ENCODE measurements around the gene USH1G. TPM values are rescaled to one million over a fixed set of nuclear protein-coding genes. Genes with fewer than 3 reads are reported as not detected.

The USH1G gene
- total and polyA plus RNA-seq, 2 of the 13 experiments (the other 11 are each of a cell fraction or from before 2014, with no cell fraction given): 0.04 TPM; not detected in 1

DNA sequence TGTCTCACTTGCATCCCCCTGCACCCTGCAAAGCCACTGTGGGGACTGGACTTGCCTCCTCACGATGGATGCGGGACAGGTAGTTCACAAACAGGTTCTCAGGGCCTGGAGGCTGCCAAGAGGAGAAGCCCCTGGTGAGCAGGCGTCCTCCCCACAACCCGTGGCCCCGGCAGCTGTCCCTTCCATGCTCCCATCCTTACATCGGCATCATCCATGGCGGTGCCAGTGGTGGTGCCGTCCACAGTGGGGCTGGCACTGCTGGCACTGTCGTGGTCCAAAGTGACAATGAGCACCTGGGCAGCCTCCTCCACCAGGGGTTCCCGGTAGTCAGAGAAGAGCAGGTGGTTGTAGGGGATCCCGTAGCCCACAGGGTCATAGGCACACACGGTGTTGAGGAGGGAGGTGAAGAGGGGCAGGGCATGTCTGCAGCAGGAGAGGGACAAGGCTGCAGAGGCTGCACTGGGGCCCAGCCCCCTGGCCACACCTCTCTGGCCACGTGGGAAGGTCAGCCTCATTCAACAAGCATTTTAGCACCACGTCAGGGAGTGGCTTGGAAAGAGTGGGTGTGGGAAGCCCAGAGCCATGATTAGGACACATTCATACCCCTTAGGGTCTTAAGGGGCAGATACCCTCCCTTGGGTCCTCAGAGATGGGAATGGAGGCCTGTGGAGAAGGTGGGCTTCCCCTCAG is 36.9 kb upstream of the USH1G start (continued):
- TF ChIP-seq ZNF101 (CRISPR knock-in tag; IDR thresholded peaks at IDR 0.05; ENCODE audit: borderline replicate concordance, low read depth) (0 out of 2 replicates have a peak, but pooled peaks have one; percentile 1), EED (CRISPR knock-in tag; IDR thresholded peaks at IDR 0.05) (peak; percentile 33; the same call in 1 of the 2 replicates)
- TF ChIP-seq, protein P1, sequence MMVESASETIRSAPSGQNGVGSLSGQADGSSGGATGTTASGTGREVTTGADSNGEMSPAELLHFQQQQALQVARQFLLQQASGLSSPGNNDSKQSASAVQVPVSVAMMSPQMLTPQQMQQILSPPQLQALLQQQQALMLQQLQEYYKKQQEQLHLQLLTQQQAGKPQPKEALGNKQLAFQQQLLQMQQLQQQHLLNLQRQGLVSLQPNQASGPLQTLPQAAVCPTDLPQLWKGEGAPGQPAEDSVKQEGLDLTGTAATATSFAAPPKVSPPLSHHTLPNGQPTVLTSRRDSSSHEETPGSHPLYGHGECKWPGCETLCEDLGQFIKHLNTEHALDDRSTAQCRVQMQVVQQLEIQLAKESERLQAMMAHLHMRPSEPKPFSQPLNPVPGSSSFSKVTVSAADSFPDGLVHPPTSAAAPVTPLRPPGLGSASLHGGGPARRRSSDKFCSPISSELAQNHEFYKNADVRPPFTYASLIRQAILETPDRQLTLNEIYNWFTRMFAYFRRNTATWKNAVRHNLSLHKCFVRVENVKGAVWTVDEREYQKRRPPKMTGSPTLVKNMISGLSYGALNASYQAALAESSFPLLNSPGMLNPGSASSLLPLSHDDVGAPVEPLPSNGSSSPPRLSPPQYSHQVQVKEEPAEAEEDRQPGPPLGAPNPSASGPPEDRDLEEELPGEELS (CRISPR knock-in tag; IDR thresholded peaks at IDR 0.05): no peak
- TF ChIP-seq, protein P2, sequence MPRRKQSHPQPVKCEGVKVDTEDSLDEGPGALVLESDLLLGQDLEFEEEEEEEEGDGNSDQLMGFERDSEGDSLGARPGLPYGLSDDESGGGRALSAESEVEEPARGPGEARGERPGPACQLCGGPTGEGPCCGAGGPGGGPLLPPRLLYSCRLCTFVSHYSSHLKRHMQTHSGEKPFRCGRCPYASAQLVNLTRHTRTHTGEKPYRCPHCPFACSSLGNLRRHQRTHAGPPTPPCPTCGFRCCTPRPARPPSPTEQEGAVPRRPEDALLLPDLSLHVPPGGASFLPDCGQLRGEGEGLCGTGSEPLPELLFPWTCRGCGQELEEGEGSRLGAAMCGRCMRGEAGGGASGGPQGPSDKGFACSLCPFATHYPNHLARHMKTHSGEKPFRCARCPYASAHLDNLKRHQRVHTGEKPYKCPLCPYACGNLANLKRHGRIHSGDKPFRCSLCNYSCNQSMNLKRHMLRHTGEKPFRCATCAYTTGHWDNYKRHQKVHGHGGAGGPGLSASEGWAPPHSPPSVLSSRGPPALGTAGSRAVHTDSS (CRISPR knock-in tag; conservative IDR thresholded peaks at IDR 0.05): no peak

DNA sequence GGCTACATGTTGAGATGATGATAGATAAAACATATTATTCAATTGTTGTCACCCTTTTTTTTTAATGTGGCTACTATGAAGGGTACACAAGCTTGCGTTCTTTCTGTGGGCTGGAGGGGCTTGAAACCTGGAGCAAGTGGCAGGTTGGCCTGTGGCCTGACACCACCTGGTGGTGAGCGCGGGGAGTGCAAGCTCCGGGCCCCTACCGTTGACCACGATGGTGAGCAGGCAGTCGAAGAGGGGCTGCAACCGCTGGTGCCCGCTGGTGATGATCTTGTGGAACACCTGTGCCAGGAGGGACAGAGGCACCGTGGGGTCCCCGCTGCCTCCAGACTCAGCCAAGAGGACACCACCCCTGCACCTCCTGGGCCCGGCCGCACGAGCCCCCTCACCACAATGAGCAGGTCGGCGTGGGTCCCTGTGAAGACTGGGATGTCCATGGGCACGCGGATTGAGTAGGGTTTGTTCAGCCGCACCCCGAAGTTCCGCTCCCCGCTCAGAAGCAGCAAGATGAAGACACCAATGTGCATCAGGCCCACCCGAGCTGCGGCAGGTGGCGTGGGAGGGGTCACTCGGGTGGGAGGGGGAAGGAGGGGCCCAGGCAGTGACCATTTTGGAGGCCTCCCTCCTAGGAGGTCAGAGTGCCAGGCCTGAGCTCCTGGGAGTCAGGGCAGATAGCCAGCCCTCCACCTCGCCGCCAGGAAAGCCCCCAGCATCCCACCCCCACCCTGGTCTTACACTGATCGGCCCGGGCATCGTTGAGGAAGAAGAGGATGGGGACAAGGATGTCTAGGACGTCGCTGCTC is 35.1 kb upstream of the USH1G start:
- CTCF ChIA-PET (ENCODE audit: low intra/inter-chr PET ratio, low total read pairs): interaction anchor here (1.2 to 2.8 kb wide), 6 partner anchors 10 to 167 kb away, joined by 3 to 32 read pairs (median 7); partner anchors contain the start of genes MRPL58, OTOP2 and USH1G
- Histone ChIP-seq H3K27me3 (ENCODE audit: control insufficient read depth in 1 of 2, insufficient read depth in 2 of 2, low read length in 2 of 2) (peaks cover 0 to 8% of the 10 kb centered on the region in 2 experiments; a peak in 2 of 5 replicates), H3K4me1 (ENCODE audit: insufficient read depth, low read length) (peaks cover 9% of the 10 kb centered on the region; the same call in 1 of the 2 replicates), H2AFZ (ENCODE audit: low read length) (no peak overlapping the region), H3K79me2 (ENCODE audit: insufficient read depth, low read length) (no peaks in the 10 kb centered on the region), H4K20me1 (ENCODE audit: insufficient read depth, low read length) (no peaks in the 10 kb centered on the region), H3K9ac (ENCODE audit: insufficient read depth, low read depth, low read length) (no peak overlapping the region), H3K9me3 (ENCODE audit: low read length) (no peaks in the 10 kb centered on the region), H3K4me3 (replicated peaks in 1 of 3; ENCODE audit: insufficient read depth in 1 of 3, low read depth in 2 of 3, low read length in 3 of 3) (no peak overlapping the region), H3K27ac (ENCODE audit: extremely low read length, insufficient read depth, low read length) (no peak overlapping the region), H3K36me3 (replicated peaks in 1 of 2; ENCODE audit: control insufficient read depth in 1 of 2, insufficient read depth in 2 of 2, low read length in 2 of 2) (no peaks in the 10 kb centered on the region), H3K4me2 (ENCODE audit: low read depth, low read length) (no peak overlapping the region)
- ATAC-seq (peak; percentile 55), DNase-seq (ENCODE audit: low spot score) (peak; percentile 41), FAIRE-seq (peak; percentile 81)
- intact Hi-C loops (cut with micrococcal nuclease; ENCODE audit: unreplicated experiment): loop anchor here (1.0 kb wide), 1 partner anchor 35 kb away; the partner anchor contains the start of gene USH1G
- BruUV-seq (replicated peaks): no TSS peak
- POLR2A ChIA-PET: interaction anchor here (0.7 to 2.6 kb wide), 7 partner anchors 9 to 85 kb away, joined by 3 to 10 read pairs (median 3); partner anchors contain the start of genes FDXR and MRPL58
- 26% methylated on average over 18 of the region's 33 CpGs for WGBS (ENCODE audit: low lambda C conversion rate)
- in situ Hi-C loops (cut with HindIII; ENCODE audit: extremely low pct_ligation_motif_present, low pct_unique_long_range_greater_than_20kb): loop anchor here (5.0 kb wide), 1 partner anchor 36 kb away; the partner anchor contains the start of genes OTOP2 and USH1G
- 0 out of 2 replicates have a peak, but pooled peaks have one; percentile 16 for TF ChIP-seq ZFY (CRISPR knock-in tag; IDR thresholded peaks at IDR 0.05)
- 0 out of 2 replicates have a peak, but pooled peaks have one; percentile 41 for TF ChIP-seq MIER2 (CRISPR knock-in tag; IDR thresholded peaks at IDR 0.05)
- peak; percentile 74; the same call in 1 of the 2 replicates for TF ChIP-seq KDM2A (CRISPR knock-in tag; IDR thresholded peaks at IDR 0.05; ENCODE audit: borderline replicate concordance, low read depth)
- TF ChIP-seq ZNF644 (CRISPR knock-in tag; IDR thresholded peaks at IDR 0.05; ENCODE audit: low read depth): no peak
- TF ChIP-seq SALL2 (CRISPR knock-in tag; IDR thresholded peaks at IDR 0.05): 0 out of 2 replicates have a peak, but pooled peaks have one; percentile 36
- 0 out of 2 replicates have a peak, but pooled peaks have one; percentile 23 for TF ChIP-seq ZNF768 (CRISPR knock-in tag; IDR thresholded peaks at IDR 0.05)
- no peak for TF ChIP-seq ZNF556 (CRISPR knock-in tag; IDR thresholded peaks at IDR 0.05; ENCODE audit: borderline replicate concordance)
- TF ChIP-seq ISL2 (CRISPR knock-in tag; IDR thresholded peaks at IDR 0.05): no peak
- TF ChIP-seq FOXC1 (CRISPR knock-in tag; IDR thresholded peaks at IDR 0.05; ENCODE audit: borderline replicate concordance): 0 out of 2 replicates have a peak, but pooled peaks have one; percentile 15
- peak; percentile 36; the same call in 1 of the 2 replicates for TF ChIP-seq MYC (CRISPR knock-in tag; IDR thresholded peaks at IDR 0.05; ENCODE audit: borderline replicate concordance)
- no peak for TF ChIP-seq PRMT3 (CRISPR knock-in tag; IDR thresholded peaks at IDR 0.05; ENCODE audit: borderline replicate concordance, low read depth)
- peak; percentile 41 for TF ChIP-seq YY1 (IDR thresholded peaks at IDR 0.05; ENCODE audit: insufficient read depth, insufficient replicate concordance, low read depth, low read length)
- 0 out of 2 replicates have a peak, but pooled peaks have one; percentile 46 for TF ChIP-seq HDAC2 (CRISPR knock-in tag; IDR thresholded peaks at IDR 0.05)

Measured in HepG2 (cell line).